HEK293 (cell line): ENCODE data around the gene RBFOX2.
A peak's percentile ranks its signal among the peaks of the same experiment; 100 is the strongest.

ENCODE experiments used
- BCL11B ChIP-seq: fragments of 450-650 bp; formaldehyde crosslinking; IDR thresholded peaks from 2 replicates; pipeline ENCODE4 v1.5.1; 2016; ENCODE audit warnings: low read depth, missing biosample characterization, missing genetic modification characterization
- ELK4 ChIP-seq: IDR thresholded peaks from 2 replicates; pipeline ENCODE4 v1.6.1; 2011; ENCODE audit warnings: mild to moderate bottlenecking, low read depth, low read length, borderline replicate concordance
- GLIS2 ChIP-seq: fragments of 450-650 bp; formaldehyde crosslinking; IDR thresholded peaks from 2 replicates; pipeline ENCODE4 v1.5.1; 2016; ENCODE audit warnings: missing biosample characterization, missing genetic modification characterization
- HIC1 ChIP-seq: fragments of 450-650 bp; formaldehyde crosslinking; IDR thresholded peaks from 2 replicates; pipeline ENCODE4 v1.5.1; 2016; ENCODE audit warnings: missing biosample characterization, missing genetic modification characterization
- HOXC10 ChIP-seq: sonication (generic); formaldehyde crosslinking; IDR thresholded peaks from 2 replicates; pipeline ENCODE4 v1.8.1; 2023; ENCODE audit warnings: mild to moderate bottlenecking, missing genetic modification reagents
- KLF7 ChIP-seq: fragments of 450-650 bp; formaldehyde crosslinking; IDR thresholded peaks from 2 replicates; pipeline ENCODE4 v1.5.1; 2016; ENCODE audit warnings: missing biosample characterization, missing genetic modification characterization, borderline replicate concordance
- MZF1 ChIP-seq: fragments of 450-650 bp; formaldehyde crosslinking; IDR thresholded peaks from 2 replicates; pipeline ENCODE4 v1.5.1; 2017; ENCODE audit warnings: missing biosample characterization, missing genetic modification characterization, borderline replicate concordance
- PBX3 ChIP-seq: sonication (generic); formaldehyde crosslinking; IDR thresholded peaks from 2 replicates; pipeline ENCODE4 v1.8.1; 2022; ENCODE audit warnings: mild to moderate bottlenecking, moderate library complexity, missing genetic modification reagents
- WT1 ChIP-seq: fragments of 450-650 bp; formaldehyde crosslinking; IDR thresholded peaks from 2 replicates; pipeline ENCODE4 v1.5.1; 2016; ENCODE audit warnings: missing biosample characterization, missing genetic modification characterization
- ZBTB20 ChIP-seq: fragments of 450-650 bp; formaldehyde crosslinking; IDR thresholded peaks from 2 replicates; pipeline ENCODE4 v1.5.1; 2016; ENCODE audit warnings: missing biosample characterization, missing genetic modification characterization
- ZBTB48 ChIP-seq: fragments of 450-650 bp; formaldehyde crosslinking; IDR thresholded peaks from 2 replicates; pipeline ENCODE4 v1.5.1; 2016; ENCODE audit warnings: missing biosample characterization, missing genetic modification characterization
- ZFP37 ChIP-seq: fragments of 450-650 bp; formaldehyde crosslinking; IDR thresholded peaks from 2 replicates; pipeline ENCODE4 v1.5.1; 2016; ENCODE audit warnings: missing biosample characterization, missing genetic modification characterization
- ZFP69B ChIP-seq: fragments of 450-650 bp; formaldehyde crosslinking; IDR thresholded peaks from 2 replicates; pipeline ENCODE4 v1.5.1; 2016; ENCODE audit warnings: missing biosample characterization, missing genetic modification characterization
- ZNF10 ChIP-seq: fragments of 450-650 bp; formaldehyde crosslinking; IDR thresholded peaks from 2 replicates; pipeline ENCODE4 v1.5.1; 2017; ENCODE audit warnings: missing biosample characterization, missing genetic modification characterization
- ZNF148 ChIP-seq: fragments of 450-650 bp; formaldehyde crosslinking; IDR thresholded peaks from 2 replicates; pipeline ENCODE4 v1.5.0; 2017; ENCODE audit warnings: missing biosample characterization, missing genetic modification characterization, borderline replicate concordance
- ZNF202 ChIP-seq: fragments of 450-650 bp; formaldehyde crosslinking; IDR thresholded peaks from 2 replicates; pipeline ENCODE4 v1.5.1; 2016; ENCODE audit warnings: missing biosample characterization, missing genetic modification characterization, borderline replicate concordance
- ZNF24 ChIP-seq: fragments of 450-650 bp; formaldehyde crosslinking; IDR thresholded peaks from 2 replicates; pipeline ENCODE4 v1.5.1; 2016; ENCODE audit warnings: missing biosample characterization, missing genetic modification characterization
- ZNF302 ChIP-seq: fragments of 450-650 bp; formaldehyde crosslinking; IDR thresholded peaks from 2 replicates; pipeline ENCODE4 v1.5.1; 2016; ENCODE audit warnings: missing biosample characterization, missing genetic modification characterization, low read depth
- ZNF341 ChIP-seq: fragments of 450-650 bp; formaldehyde crosslinking; IDR thresholded peaks from 2 replicates; pipeline ENCODE4; 2016; ENCODE audit warnings: low read depth, missing biosample characterization, missing genetic modification characterization
- ZNF513 ChIP-seq: fragments of 450-650 bp; IDR thresholded peaks from 2 replicates; pipeline ENCODE4 v1.5.1; 2018; ENCODE audit warnings: missing biosample characterization, missing genetic modification characterization
- ZNF521 ChIP-seq: fragments of 450-650 bp; formaldehyde crosslinking; IDR thresholded peaks from 2 replicates; pipeline ENCODE4 v1.5.1; 2017; ENCODE audit warnings: missing biosample characterization, mild to moderate bottlenecking, missing genetic modification characterization
- ZNF561 ChIP-seq: fragments of 450-650 bp; IDR thresholded peaks from 2 replicates; pipeline ENCODE4 v1.5.1; 2018; ENCODE audit warnings: missing biosample characterization, missing genetic modification characterization, borderline replicate concordance
- ZNF654 ChIP-seq: fragments of 450-650 bp; formaldehyde crosslinking; IDR thresholded peaks from 2 replicates; pipeline ENCODE4 v1.5.1; 2016; ENCODE audit warnings: low read depth, missing biosample characterization, missing genetic modification characterization
- ZNF670 ChIP-seq: fragments of 450-650 bp; formaldehyde crosslinking; IDR thresholded peaks from 2 replicates; pipeline ENCODE4 v1.5.1; 2016; ENCODE audit warnings: missing biosample characterization, missing genetic modification characterization, low read depth
- ZNF692 ChIP-seq: fragments of 450-650 bp; formaldehyde crosslinking; IDR thresholded peaks from 2 replicates; pipeline ENCODE4 v1.5.1; 2016; ENCODE audit warnings: missing biosample characterization, missing genetic modification characterization
- ZNF701 ChIP-seq: fragments of 450-650 bp; formaldehyde crosslinking; IDR thresholded peaks from 2 replicates; pipeline ENCODE4 v1.5.1; 2016; ENCODE audit warnings: missing biosample characterization, missing genetic modification characterization
- ZNF768 ChIP-seq: fragments of 450-650 bp; formaldehyde crosslinking; IDR thresholded peaks from 2 replicates; pipeline ENCODE4 v1.5.1; 2018; ENCODE audit warnings: missing biosample characterization, mild to moderate bottlenecking, missing genetic modification characterization
- ZNF792 ChIP-seq: fragments of 450-650 bp; formaldehyde crosslinking; IDR thresholded peaks from 2 replicates; pipeline ENCODE4 v1.5.1; 2016; ENCODE audit warnings: missing biosample characterization, missing genetic modification characterization
- ZNF830 ChIP-seq: fragments of 450-650 bp; IDR thresholded peaks from 2 replicates; pipeline ENCODE4 v1.5.0; 2018; ENCODE audit warnings: missing biosample characterization, missing genetic modification characterization, low read depth, mild to moderate bottlenecking, moderate library complexity

RBFOX2 gene

GRCh38 chr22:36065775-36066544 is 37.3 kb upstream of the RBFOX2 start (continued):
- TF ChIP-seq ELK4 (no peak), ZNF561 (tag by site-specific recombination) (peak; percentile 86), ZBTB20 (peak; percentile 25; the same call in 1 of the 2 replicates), ZFP37 (tag by site-specific recombination) (peak; percentile 82; the same call in 1 of the 2 replicates), ZBTB48 (no peak), BCL11B (tag by site-specific recombination) (peak; percentile 48), ZNF10 (tag by site-specific recombination) (no peak), ZNF202 (no peak), ZNF830 (tag by site-specific recombination) (no peak), PBX3 (CRISPR knock-in tag) (peak; percentile 42; the same call in 1 of the 2 replicates), ZNF513 (tag by site-specific recombination) (no peak), ZNF768 (no peak), ZNF24 (tag by site-specific recombination) (peak; percentile 74; the same call in 1 of the 2 replicates), WT1 (tag by site-specific recombination) (no peak; the same call in 1 of the 2 replicates), MZF1 (tag by site-specific recombination) (no peak), GLIS2 (tag by site-specific recombination) (peak; percentile 38; the same call in 1 of the 2 replicates), HOXC10 (CRISPR knock-in tag) (no peak), ZNF654 (tag by site-specific recombination) (peak; percentile 59), KLF7 (tag by site-specific recombination) (0 out of 2 replicates have a peak, but pooled peaks have one; percentile 55), ZNF670 (tag by site-specific recombination) (no peak), ZNF341 (tag by site-specific recombination) (peak; percentile 36; the same call in 1 of the 2 replicates), ZNF692 (tag by site-specific recombination) (peak; percentile 71; the same call in 1 of the 2 replicates), ZNF521 (tag by site-specific recombination) (no peak), ZFP69B (tag by site-specific recombination) (no peak), HIC1 (tag by site-specific recombination) (peak; percentile 79), ZNF148 (tag by site-specific recombination) (no peak), ZNF302 (no peak), ZNF792 (no peak), ZNF701 (tag by site-specific recombination) (no peak)
